GM06990 (cell line): Measurements from ENCODE around the gene MACROH2A1.

ENCODE experiments used
- DNase-seq: peaks from one replicate; pipeline ENCODE4 v3.0.0-alpha.2; 2011; ENCODE audit not compliant: insufficient read length; ENCODE audit errors: extremely low read depth
- H3K27me3 ChIP-seq: replicated peaks from 2 replicates; pipeline ENCODE4 v1.6.0; 2011; ENCODE audit warnings: low read length; ENCODE audit not compliant: control insufficient read depth, insufficient read depth
- H3K36me3 ChIP-seq: 2 replicates; pipeline ENCODE4 v1.5.1; 2011; ENCODE audit warnings: low read length; ENCODE audit not compliant: control insufficient read depth, insufficient read depth
- H3K4me3 ChIP-seq: replicated peaks from 2 replicates; pipeline ENCODE4 v1.5.1; 2011; ENCODE audit warnings: low read depth, mild to moderate bottlenecking, control low read depth, low read length
- TF ChIP-seq, protein P1 (sequence below): IDR thresholded peaks from 2 replicates; pipeline ENCODE4 v1.5.1; 2011; ENCODE audit warnings: low read length, control low read depth, mild to moderate bottlenecking, inconsistent platforms; ENCODE audit not compliant: insufficient read depth, poor library complexity, severe bottlenecking

Gene MACROH2A1

DNA sequence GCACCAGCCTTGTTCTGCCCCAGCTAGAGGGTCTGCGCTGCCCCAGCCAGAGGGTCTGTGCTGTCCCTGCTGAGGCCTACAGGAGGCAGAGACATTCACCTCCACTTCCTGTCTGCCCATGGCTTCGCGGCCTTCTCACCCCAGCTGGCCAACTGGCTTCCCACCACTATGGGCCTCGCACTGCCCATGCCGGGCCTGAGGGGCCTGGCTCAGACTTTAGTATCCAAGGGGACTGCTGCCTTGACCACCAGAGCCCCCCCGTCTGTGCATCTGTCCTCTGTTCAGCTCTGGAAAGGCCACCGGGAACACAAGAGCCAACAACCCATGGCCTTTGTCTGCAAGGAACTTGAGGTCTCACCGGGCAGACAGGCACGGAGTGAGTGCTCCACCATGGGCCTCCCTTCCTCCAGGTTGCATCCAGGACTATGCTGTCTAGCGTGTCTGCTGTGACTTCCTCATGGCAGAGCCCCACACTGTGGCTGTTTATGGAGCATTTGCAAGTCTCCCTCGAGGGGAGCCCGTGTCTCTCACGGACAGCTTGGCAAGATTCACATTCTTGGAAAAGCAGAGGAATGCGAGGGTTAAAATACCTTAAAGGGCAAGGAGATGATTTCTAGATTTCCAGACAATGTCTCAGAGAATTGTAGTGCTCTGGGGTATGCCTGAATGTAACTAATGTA is 46.4 kb upstream of the MACROH2A1 start:
- H3K36me3 ChIP-seq: no peaks in the 10 kb centered on the region
- no peak overlapping the region for H3K4me3 ChIP-seq
- TF ChIP-seq, protein P1, sequence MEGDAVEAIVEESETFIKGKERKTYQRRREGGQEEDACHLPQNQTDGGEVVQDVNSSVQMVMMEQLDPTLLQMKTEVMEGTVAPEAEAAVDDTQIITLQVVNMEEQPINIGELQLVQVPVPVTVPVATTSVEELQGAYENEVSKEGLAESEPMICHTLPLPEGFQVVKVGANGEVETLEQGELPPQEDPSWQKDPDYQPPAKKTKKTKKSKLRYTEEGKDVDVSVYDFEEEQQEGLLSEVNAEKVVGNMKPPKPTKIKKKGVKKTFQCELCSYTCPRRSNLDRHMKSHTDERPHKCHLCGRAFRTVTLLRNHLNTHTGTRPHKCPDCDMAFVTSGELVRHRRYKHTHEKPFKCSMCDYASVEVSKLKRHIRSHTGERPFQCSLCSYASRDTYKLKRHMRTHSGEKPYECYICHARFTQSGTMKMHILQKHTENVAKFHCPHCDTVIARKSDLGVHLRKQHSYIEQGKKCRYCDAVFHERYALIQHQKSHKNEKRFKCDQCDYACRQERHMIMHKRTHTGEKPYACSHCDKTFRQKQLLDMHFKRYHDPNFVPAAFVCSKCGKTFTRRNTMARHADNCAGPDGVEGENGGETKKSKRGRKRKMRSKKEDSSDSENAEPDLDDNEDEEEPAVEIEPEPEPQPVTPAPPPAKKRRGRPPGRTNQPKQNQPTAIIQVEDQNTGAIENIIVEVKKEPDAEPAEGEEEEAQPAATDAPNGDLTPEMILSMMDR: no peak
- H3K27me3 ChIP-seq: no peaks in the 10 kb centered on the region
- no peak for DNase-seq

DNA sequence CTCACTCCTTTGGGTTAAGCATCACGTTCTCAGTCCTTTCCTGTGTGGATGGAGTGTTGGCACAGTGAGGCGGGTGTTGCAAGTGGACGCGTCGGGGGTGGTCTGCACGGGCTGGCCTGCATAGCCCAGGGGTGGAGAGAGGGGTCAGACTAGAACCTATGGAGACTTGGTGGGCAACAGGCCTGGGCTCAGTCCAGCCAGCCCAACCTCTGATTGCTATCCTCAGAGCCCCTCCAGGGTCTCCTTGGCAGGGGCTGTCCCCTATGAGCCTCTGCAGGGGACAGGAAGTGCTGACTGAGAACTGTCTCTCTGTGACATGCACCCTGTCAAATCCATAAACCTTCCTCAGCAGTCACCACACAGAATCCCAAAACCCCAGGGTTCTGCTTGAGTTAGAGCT is 45.9 kb upstream of the MACROH2A1 start:
- Histone ChIP-seq H3K4me3 (no peak overlapping the region), H3K36me3 (no peaks in the 10 kb centered on the region), H3K27me3 (no peaks in the 10 kb centered on the region)
- TF ChIP-seq, protein P1: no peak
- no peak for DNase-seq

DNA sequence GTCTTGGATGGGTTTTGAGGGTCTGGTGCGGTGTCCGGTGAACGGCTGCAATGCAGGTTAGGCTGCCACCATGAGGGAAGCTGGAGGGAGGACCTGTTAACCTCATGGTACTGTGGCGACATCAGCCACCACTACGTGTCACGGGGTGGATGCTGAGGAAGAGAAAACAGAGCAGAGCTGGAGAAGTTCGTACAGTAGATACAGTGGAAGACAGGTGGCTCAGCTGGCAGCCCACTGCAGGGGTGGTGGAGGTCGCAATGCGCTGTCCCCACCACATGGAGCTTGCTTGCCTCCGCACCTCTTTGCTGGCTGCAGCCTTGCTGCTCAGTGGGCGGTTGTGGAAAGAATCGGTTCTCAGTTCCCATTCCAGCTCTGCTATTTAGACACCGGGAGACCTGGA is 45.3 kb upstream of the MACROH2A1 start:
- H3K36me3 ChIP-seq: no peaks in the 10 kb centered on the region
- no peak overlapping the region for H3K4me3 ChIP-seq
- no peaks in the 10 kb centered on the region for H3K27me3 ChIP-seq
- DNase-seq: no peak
- TF ChIP-seq, protein P1: no peak

DNA sequence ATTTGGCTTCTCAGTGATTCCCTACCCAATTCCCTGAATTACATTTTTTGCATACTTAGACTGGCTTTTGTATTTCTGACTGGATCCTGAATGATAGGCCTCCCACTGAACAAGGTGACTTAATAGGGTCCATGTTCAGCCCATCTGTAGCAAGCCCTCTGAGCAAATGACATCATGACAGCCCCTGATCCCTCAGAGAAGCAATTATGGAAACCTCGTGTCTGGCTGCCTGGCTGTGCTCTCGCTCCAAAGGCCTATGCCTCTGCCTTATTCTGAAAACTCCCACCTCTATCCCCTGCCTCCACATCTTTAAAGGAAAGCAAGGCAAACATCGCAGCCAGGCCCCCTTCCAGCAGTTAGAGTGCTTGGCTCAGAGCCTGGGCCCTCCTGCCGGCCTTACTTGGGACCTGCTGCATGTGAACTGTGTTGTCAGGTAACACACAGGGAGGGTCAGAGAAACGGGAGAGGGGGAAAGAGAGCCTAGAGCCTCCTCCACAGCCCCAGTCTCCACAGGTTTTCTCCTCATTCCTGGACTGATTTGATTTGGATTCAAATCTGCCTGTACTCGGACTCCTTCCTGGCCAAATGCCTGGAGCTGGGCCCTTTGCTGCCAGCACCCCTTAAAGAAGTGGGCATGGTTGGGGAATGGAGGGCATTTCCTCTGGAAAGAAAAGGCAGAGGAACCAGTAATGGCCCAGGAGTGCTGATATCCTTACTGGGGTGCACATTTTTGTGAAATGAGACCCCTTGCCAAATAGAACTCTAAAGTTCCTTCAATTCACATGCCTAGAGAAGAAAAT is 44.3 kb upstream of the MACROH2A1 start:
- H3K4me3 ChIP-seq: no peak overlapping the region
- TF ChIP-seq, protein P1: no peak

DNA sequence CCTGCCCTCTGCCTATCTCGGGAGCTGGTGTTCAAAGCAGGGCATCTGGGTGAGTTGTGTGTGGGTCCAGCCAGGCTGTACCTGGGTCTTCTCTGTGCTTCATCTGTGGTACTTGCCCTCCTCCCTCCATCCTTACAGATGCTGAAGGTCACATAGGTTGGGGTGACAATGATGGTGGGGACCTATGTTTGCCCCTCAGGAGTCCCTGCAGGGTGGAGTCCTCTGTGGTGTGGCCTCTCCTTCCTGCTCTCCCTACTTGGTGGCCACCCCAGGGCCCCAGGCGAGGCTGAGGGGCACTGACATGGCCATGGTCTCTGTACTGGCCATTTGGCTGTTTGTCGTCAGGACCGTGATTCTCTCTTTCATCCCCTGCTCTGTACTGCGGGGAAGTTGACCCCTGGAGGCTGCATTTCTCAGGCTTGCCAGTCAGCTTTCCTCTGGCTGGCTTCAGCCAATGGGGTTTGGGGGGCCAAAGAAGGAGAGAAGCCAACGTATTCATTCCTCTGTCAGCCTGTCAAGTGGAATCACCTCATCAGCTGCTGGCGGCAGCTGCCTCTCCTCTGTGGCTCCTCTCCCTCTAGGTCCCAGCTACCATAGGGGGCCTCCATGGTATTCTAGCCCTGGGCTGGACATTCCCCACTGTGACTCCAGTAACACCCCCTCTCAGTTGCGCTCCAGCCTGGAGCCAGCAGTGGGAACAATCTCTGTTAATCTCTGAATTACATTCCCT is 43.6 kb upstream of the MACROH2A1 start:
- H3K27me3 ChIP-seq: no peaks in the 10 kb centered on the region
- TF ChIP-seq, protein P1: no peak
- no peak overlapping the region for H3K4me3 ChIP-seq
- H3K36me3 ChIP-seq: no peaks in the 10 kb centered on the region
- DNase-seq: no peak

More for the DNA sequence above, 44.3 kb upstream of the MACROH2A1 start:
- Histone ChIP-seq H3K27me3 (no peaks in the 10 kb centered on the region), H3K36me3 (no peaks in the 10 kb centered on the region)
- no peak for DNase-seq
